ENCODE data around the gene PTPRR.

Gene PTPRR

DNA sequence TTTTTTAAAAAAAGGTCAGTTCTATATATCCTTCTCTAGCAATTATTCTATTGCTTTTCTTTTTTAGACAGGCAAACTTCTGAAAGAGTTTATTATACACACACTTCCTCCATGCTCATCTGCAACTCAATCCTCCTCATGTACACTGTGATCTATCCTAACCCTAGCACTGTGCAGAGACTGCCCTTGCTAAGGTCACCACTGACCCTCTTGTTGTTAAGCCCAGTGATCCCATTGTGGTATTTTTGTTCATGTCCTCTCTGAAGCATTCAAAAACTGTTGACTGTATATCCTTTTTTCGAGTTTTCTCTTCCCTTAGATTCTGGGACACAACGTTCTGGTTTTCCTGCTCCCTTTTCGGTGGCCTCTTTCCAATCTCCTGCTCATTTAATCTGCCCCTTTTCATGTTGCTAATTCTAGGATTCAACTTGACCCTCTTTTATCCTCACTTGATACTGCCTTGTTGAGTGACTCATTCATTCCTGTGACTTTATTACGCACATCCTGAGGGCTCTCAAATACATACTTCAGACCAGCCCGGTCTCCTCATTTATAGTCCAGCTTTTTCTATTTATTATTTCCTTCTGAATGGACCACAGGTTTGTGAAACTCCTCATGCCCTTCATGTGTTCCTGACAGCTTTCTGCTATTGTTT lies 229.4 kb downstream of the PTPRR start:
- no peak for DNase-seq (ENCODE audit: low read depth)

DNA sequence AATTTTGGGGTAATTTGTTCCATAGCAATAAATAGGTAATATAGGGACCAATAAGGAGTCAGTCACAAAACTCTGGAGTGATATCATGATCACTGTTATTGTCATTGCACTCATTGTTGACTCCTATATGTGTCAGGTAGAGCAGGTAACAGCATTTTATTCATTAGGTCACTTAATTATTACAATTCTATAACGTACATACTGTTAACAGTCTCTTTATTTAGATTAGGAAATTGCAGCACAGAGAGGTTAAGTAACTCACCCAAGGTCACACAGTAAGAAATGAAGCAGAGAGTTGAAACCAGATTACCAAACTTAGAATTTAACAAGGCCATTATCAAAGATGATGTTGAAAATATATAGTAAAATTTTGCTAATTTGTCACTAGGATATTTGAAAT lies 233.6 kb downstream of the PTPRR start:
- no peak for DNase-seq (ENCODE audit: low read depth)

DNA sequence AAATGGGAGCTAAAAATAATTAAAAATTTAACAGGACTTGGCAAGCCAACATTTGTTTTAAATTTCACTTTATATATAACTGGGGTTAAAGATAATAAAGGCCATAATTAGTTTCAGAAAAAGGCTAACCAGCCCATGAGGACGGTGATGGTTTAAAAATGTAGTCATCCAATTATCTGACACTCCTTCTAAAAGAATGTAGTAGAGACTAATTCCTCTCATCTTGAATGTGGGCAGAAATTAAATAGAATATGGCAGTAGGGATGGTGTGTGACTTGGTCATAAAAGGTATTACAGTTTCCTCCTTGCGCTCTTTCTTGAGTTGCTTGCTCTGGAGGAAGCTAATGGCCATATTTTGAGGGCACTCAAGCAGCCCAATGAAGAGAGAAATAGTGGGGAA lies 234.2 kb downstream of the PTPRR start:
- DNase-seq (ENCODE audit: low read depth): no peak

DNA sequence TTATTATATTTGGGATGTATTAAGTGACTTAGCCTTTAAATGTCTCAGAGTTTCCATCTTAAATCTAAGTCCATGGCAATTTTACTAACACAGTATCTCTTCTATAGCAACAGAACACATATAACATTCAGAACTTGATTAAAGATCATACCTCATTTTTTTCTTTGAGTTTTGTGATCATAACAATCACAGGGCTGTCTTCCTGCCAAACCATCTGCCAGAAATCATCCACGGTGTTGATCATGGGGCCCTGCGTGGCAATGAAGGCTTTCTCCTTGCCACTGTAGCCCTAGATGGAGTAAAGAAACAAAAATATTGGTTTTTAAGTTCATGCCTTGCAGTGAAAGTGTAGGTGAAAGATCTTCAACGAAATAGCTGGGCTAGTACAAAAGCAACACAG lies 236.6 kb downstream of the PTPRR start:
- no peak for DNase-seq (ENCODE audit: low read depth)

DNA sequence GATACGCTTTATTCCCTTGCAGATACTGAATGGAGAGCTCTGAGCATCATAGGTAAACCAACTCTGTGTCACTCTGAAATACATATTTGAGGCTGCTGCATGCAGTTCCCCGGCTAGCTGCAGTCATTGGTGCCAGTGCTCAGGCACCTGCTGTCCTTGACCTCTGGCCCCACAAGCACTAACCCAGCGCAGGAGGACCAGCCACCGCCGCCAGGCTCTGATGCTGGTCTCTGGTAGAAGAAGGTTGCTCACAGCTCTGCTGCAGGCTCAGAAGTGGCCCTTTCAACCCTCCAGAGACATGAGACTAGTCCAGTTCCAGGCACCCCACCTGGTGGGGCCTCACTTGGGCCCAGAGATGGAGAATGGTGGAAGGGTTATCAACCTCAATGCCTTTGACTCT lies 248.8 kb downstream of the PTPRR start:
- DNase-seq (ENCODE audit: low read depth): no peak

DNA sequence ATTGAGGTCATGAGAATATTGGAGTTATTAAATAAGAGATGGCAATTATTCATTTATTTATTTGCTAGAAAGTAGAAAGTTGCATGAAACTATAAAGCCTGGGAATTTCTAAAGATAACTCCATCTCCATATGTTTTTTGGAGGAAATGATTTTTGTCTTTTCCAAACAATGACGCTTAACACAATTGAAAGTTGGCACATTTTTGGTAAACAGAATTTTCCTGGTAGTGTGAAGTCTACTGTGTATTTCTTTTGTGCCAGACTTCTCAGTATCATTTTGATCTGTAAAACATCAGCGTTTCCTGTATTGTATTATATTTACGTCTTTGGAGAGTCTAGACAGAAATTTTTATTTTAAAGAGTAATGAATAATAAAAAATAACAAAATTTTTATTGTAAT lies 249.6 kb downstream of the PTPRR start:
- DNase-seq (ENCODE audit: low read depth): no peak

- DNase-seq (ENCODE audit: low read depth): no peak
These were observed 253.3 kb downstream of the PTPRR start for GRCh38 chr12:70667253-70667652.

GRCh38 chr12:70666364-70666763 lies 254.2 kb downstream of the PTPRR start:
- DNase-seq (ENCODE audit: low read depth): no peak

DNA sequence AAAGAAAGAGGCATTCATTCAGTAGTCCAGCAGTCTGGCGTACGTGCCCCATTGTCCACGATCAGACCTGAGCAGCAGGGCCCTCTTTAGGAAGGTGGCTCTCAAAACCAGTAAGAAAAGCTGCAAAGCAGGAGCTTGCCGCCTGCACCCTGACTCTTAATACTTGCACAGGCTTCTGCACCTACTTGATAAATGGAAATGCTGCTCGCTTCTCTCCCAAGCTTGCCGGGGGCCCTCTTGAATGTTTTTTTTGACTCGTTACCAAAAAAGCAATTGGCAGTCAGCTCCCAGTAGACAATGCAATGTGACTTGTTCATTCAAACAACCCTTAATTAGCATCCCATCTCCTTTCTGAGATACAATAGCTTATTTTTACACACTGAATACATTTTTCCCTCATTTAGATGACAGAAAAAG lies 256.1 kb downstream of the PTPRR start:
- DNase-seq (ENCODE audit: low read depth): no peak

- no peak for DNase-seq (ENCODE audit: low read depth)
These were observed 256.7 kb downstream of the PTPRR start for GRCh38 chr12:70663838-70664237.

- DNase-seq (ENCODE audit: low read depth): peak; percentile 79
These were observed 258.9 kb downstream of the PTPRR start for GRCh38 chr12:70661466-70662161.

DNA sequence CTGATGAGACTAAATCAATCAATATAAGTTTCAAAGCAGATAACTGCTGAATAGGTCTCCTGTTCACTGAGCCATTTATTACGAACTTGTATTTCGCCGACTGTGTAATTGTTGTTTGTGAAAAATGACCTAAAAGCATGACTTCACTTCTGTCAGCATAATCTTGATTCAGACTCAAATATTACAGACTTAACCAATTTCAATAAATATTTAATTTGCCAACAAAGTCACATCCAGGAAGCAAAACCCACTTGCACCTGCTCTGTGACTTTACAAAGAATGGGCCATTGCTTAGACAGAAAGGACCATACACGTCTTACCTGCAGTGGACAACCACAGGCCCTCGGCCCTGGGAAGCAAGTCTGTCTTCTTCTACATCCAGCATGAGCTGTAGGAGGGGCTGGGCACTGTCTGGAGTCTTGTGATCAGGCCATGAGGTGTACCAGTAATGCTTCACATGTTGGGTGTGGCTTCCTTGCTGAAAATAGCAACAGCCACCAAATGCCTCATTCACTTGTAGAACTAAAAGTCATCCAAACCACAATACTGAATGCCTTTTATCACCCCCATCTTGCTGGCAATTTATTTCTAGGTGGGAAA lies 259.8 kb downstream of the PTPRR start:
- peak; percentile 57 for DNase-seq (ENCODE audit: low read depth)

GRCh38 chr12:70660002-70660604 lies 260.4 kb downstream of the PTPRR start:
- no peak for DNase-seq (ENCODE audit: low read depth)

GRCh38 chr12:70659077-70659606 lies 261.4 kb downstream of the PTPRR start:
- DNase-seq (ENCODE audit: low read depth): no peak

GRCh38 chr12:70657616-70658286 lies 262.8 kb downstream of the PTPRR start:
- no peak for DNase-seq (ENCODE audit: low read depth)

DNA sequence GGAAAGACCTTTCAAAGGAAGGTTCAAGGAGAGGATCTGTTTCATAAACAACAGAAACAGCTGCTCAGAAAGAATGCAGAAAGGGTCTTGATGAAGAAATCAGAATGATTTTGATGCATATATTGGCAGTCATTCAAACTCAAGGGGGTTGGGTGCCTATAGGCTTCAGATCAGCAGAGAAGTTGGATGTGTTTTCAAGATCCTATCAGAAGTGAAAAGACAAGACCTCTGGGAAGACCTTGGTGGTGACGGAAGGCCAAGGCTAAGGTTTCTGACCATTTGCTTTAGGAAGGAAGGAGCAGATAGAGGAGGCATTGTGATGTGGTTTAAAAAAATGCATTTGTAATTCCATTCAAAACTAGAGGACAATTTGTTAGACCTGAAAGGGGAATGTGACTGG lies 268.1 kb downstream of the PTPRR start:
- DNase-seq (ENCODE audit: low read depth): no peak

- peak; percentile 58 for DNase-seq (ENCODE audit: low read depth)
These were observed 271.7 kb downstream of the PTPRR start for GRCh38 chr12:70648831-70649230.

DNA sequence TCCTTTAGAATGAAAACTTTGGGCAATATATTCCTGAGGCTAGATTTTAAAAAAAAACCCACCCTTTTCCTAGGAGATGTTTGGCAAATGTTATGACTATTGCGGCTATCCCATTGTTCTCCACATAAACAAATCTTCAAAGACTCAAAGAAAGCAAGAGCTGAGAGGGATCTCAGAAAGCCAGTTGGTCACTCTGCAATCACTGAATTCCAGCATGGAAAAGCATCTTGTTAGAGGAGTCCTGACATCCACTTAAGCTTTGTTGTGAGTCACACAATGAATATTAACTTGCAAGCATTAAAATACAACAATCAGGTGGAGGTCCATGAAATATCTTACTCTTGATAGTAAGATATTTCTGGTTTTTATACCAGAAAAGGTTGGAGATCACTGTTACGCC lies 272.3 kb downstream of the PTPRR start:
- no peak for DNase-seq (ENCODE audit: low read depth)

GRCh38 chr12:70646850-70647249 lies 273.7 kb downstream of the PTPRR start:
- no peak for DNase-seq (ENCODE audit: low read depth)

- DNase-seq (ENCODE audit: low read depth): peak; percentile 77
These were observed 274.8 kb downstream of the PTPRR start for GRCh38 chr12:70645494-70646317.

DNA sequence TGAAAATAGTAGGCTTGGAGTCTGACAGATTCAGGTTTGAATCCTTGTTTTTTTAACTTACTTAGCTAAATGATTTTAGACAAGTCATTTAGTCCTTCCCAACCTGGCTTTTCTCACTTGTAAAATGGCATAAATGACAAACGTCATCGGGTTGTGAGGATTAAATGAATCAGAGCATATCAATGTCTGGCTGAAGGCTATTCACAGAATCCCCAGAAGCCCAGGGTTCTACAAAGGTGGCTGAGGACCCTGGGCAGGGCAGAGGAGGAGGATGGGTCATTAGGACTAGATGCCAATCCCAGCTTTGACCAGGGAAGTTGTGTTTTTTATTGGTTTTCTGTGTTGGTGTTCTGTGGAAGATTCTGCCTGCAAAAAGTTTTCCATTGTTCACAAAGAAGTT lies 275.7 kb downstream of the PTPRR start:
- DNase-seq (ENCODE audit: low read depth): no peak

Measured in GM04503 (cell line).